H1 (cell line): ENCODE measurements around the gene ANKRD6. TPM values are rescaled to one million over a fixed set of nuclear protein-coding genes. Genes with fewer than 3 reads are reported as not detected.

Experiments used
- CTCF ChIA-PET: fragments of 300-600 bp; sonication (Branson Sonifier 250); formaldehyde crosslinking; loops from one replicate; lab custom pipeline; 2021; ENCODE audit not compliant: partially characterized antibody; lab: Charles Lee
- POLR2A ChIA-PET: fragments of 300-600 bp; sonication (Branson Sonifier 250); formaldehyde crosslinking; loops from one replicate; lab custom pipeline; 2021; ENCODE audit warnings: inconsistent platforms; ENCODE audit not compliant: partially characterized antibody; lab: Charles Lee
- DNase-seq, 2 experiments: peaks; one replicate each; pipeline versions ENCODE4 v3.0.0 to v3.0.0-alpha.2; 2010 to 2022; ENCODE audit warnings: low spot score in 2 of 2, low read depth in 1 of 2, mixed read lengths in 1 of 2
- FAIRE-seq: peaks from 2 replicates; lab custom pipeline; 2011; peaks lifted over from hg19 to GRCh38; lab: Jason Lieb, UNC
- H2AFZ ChIP-seq: 2 replicates; pipeline ENCODE4 v1.8.1; 2012; ENCODE audit warnings: low read length, inconsistent platforms
- H2AK5ac ChIP-seq: 2 replicates; pipeline ENCODE4 v1.6.1; 2013; ENCODE audit warnings: low read depth, low read length
- H2BK120ac ChIP-seq: replicated peaks from 2 replicates; pipeline ENCODE3; 2013; ENCODE audit warnings: low read depth, low read length, inconsistent platforms
- H2BK12ac ChIP-seq: 2 replicates; pipeline ENCODE4 v1.6.1; 2013; ENCODE audit warnings: low read depth, low read length
- H2BK15ac ChIP-seq: 2 replicates; pipeline ENCODE4 v1.6.1; 2013; ENCODE audit warnings: low read length
- H2BK20ac ChIP-seq: 2 replicates; pipeline ENCODE4 v1.6.1; 2013; ENCODE audit warnings: low read length
- H2BK5ac ChIP-seq: 2 replicates; pipeline ENCODE4 v1.6.1; 2013; ENCODE audit warnings: low read depth, low read length
- H3K14ac ChIP-seq: 2 replicates; pipeline ENCODE4 v1.6.1; 2013; ENCODE audit warnings: inconsistent platforms; ENCODE audit not compliant: insufficient read length
- H3K18ac ChIP-seq: 2 replicates; pipeline ENCODE4 v1.6.1; 2013; ENCODE audit warnings: low read length; ENCODE audit errors: extremely low read depth
- H3K23ac ChIP-seq: 2 replicates; pipeline ENCODE4 v1.6.1; 2013; ENCODE audit warnings: inconsistent platforms; ENCODE audit not compliant: insufficient read length
- H3K23me2 ChIP-seq: 2 replicates; pipeline ENCODE4 v1.6.1; 2013; ENCODE audit warnings: low read depth, low read length
- H3K27ac ChIP-seq: 2 replicates; pipeline ENCODE4 v1.6.1; 2011; ENCODE audit warnings: low read depth, low read length, inconsistent platforms
- H3K27me3 ChIP-seq, 4 experiments: replicated peaks in 1 of 4; 1 replicate in 1 of 4; 2 replicates in 3 of 4; pipeline versions ENCODE4 v1.6.1 to v1.8.1; 2011 to 2013; ENCODE audit warnings: low read length in 3 of 4, mild to moderate bottlenecking in 3 of 4, inconsistent platforms in 2 of 4, mixed read lengths in 2 of 4, moderate library complexity in 1 of 4; ENCODE audit not compliant: control insufficient read depth in 3 of 4, insufficient read depth in 3 of 4; ENCODE audit errors: extremely low read depth in 1 of 4
- H3K36me3 ChIP-seq, 4 experiments: 2 replicates each; pipeline versions ENCODE4 v1.6.1 to v1.8.1; 2011 to 2013; ENCODE audit warnings: mild to moderate bottlenecking in 4 of 4, low read length in 3 of 4, moderate library complexity in 2 of 4, control low read depth in 1 of 4, inconsistent platforms in 1 of 4; ENCODE audit not compliant: insufficient read depth in 4 of 4, control insufficient read depth in 2 of 4
- H3K4ac ChIP-seq: replicated peaks from 2 replicates; pipeline ENCODE3; 2013; ENCODE audit warnings: low read length, low read depth, mixed read lengths, inconsistent platforms; ENCODE audit not compliant: insufficient read length
- H3K4me1 ChIP-seq, 4 experiments: replicated peaks in 1 of 4; 1 replicate in 1 of 4; 2 replicates in 3 of 4; pipeline versions ENCODE4 v1.6.1 to v1.8.1; 2011 to 2013; ENCODE audit warnings: low read length in 3 of 4, inconsistent platforms in 2 of 4, mixed read lengths in 1 of 4; ENCODE audit not compliant: insufficient read depth in 4 of 4, control insufficient read depth in 3 of 4
- H3K4me2 ChIP-seq, 2 experiments: 2 replicates each; pipeline versions ENCODE4 v1.6.1 to v1.8.1; 2011 to 2013; ENCODE audit warnings: low read depth in 2 of 2, low read length in 2 of 2, control low read depth in 1 of 2, inconsistent platforms in 1 of 2, mild to moderate bottlenecking in 1 of 2; ENCODE audit not compliant: insufficient read depth in 1 of 2
- H3K4me3 ChIP-seq, 4 experiments: fragments of 200-600, 300-600 bp in 1 of 4; sonication (generic), shearing (Covaris generic), sonication (Bioruptor Twin) in 1 of 4; 2 replicates each; pipeline versions ENCODE4 v1.5.1 to v1.8.1; 2011 to 2016; ENCODE audit warnings: low read length in 4 of 4, low read depth in 3 of 4, control low read depth in 2 of 4, inconsistent platforms in 2 of 4, mild to moderate bottlenecking in 2 of 4, mixed read lengths in 1 of 4, moderate library complexity in 1 of 4; ENCODE audit not compliant: insufficient read depth in 2 of 4; ENCODE audit errors: extremely low read depth in 1 of 4
- H3K56ac ChIP-seq: replicated peaks from 2 replicates; pipeline ENCODE3; 2013; ENCODE audit warnings: low read depth, mild to moderate bottlenecking, mixed read lengths, low read length, inconsistent platforms; ENCODE audit not compliant: insufficient read length
- H3K79me1 ChIP-seq: 2 replicates; pipeline ENCODE4 v1.6.1; 2013; ENCODE audit warnings: low read depth, low read length, control low read depth
- H3K79me2 ChIP-seq, 2 experiments: 2 replicates each; pipeline versions ENCODE4 v1.6.1 to v1.8.1; 2012 to 2013; ENCODE audit warnings: low read length in 2 of 2, mild to moderate bottlenecking in 2 of 2, inconsistent platforms in 1 of 2; ENCODE audit not compliant: insufficient read depth in 2 of 2, control insufficient read depth in 1 of 2
- H3K9ac ChIP-seq, 4 experiments: replicated peaks in 1 of 4; 1 replicate in 1 of 4; 2 replicates in 3 of 4; pipeline versions ENCODE4 v1.6.1 to v1.8.1; 2011 to 2013; ENCODE audit warnings: low read depth in 3 of 4, low read length in 3 of 4, control low read depth in 2 of 4, mild to moderate bottlenecking in 2 of 4, moderate library complexity in 2 of 4, inconsistent platforms in 1 of 4; ENCODE audit errors: extremely low read depth in 1 of 4
- H3K9me3 ChIP-seq, 2 experiments: 2 replicates each; pipeline versions ENCODE4 v1.6.1 to v1.8.1; 2012 to 2013; ENCODE audit warnings: mild to moderate bottlenecking in 2 of 2, moderate library complexity in 2 of 2, control low read depth in 1 of 2, inconsistent platforms in 1 of 2, low read depth in 1 of 2, low read length in 1 of 2, mixed read lengths in 1 of 2; ENCODE audit not compliant: insufficient read depth in 2 of 2
- H4K20me1 ChIP-seq, 2 experiments: replicated peaks in 1 of 2; 2 replicates each; pipeline versions ENCODE3 to v1.8.1; 2011 to 2013; ENCODE audit warnings: inconsistent platforms in 2 of 2, low read length in 2 of 2, mild to moderate bottlenecking in 1 of 2; ENCODE audit not compliant: insufficient read depth in 2 of 2, control insufficient read depth in 1 of 2
- H4K5ac ChIP-seq: 2 replicates; pipeline ENCODE4 v1.6.1; 2013; ENCODE audit warnings: low read length, low read depth, mixed read lengths, inconsistent platforms; ENCODE audit not compliant: insufficient read length
- H4K8ac ChIP-seq: 2 replicates; pipeline ENCODE4 v1.8.0; 2013; ENCODE audit warnings: mild to moderate bottlenecking, moderate library complexity, low read length, inconsistent platforms; ENCODE audit not compliant: insufficient read depth; ENCODE audit errors: extremely low read depth
- H4K91ac ChIP-seq: replicated peaks from 2 replicates; pipeline ENCODE3; 2013; ENCODE audit warnings: low read length, mixed read lengths, inconsistent platforms; ENCODE audit not compliant: insufficient read length
- ASH2L ChIP-seq: fragments of 200-600, 300-600 bp; sonication (generic); IDR thresholded peaks from one replicate; pipeline ENCODE4 v1.7.1; 2017; ENCODE audit warnings: low read length
- CEBPB ChIP-seq: IDR thresholded peaks from 2 replicates; pipeline ENCODE4 v1.6.1; 2012; ENCODE audit warnings: low read depth, low read length
- EZH2 ChIP-seq: fragments of 200-600 bp; sonication (generic); IDR thresholded peaks from 2 replicates; pipeline ENCODE4 v1.7.1; 2012; ENCODE audit warnings: low read depth, mild to moderate bottlenecking, moderate library complexity, low read length, inconsistent platforms; ENCODE audit not compliant: severe bottlenecking
- GTF2F1 ChIP-seq: IDR thresholded peaks from 2 replicates; pipeline ENCODE4 v1.6.1; 2012; ENCODE audit warnings: low read depth, low read length, improper control_type of control experiment, borderline replicate concordance
- HDAC2 ChIP-seq, 2 experiments: fragments of 300-600 bp in 1 of 2; sonication (generic) in 1 of 2; IDR thresholded peaks; 2 replicates each; pipeline ENCODE4 v1.6.1; 2011 to 2012; ENCODE audit warnings: low read depth in 2 of 2, low read length in 2 of 2, mild to moderate bottlenecking in 2 of 2, moderate library complexity in 2 of 2, borderline replicate concordance in 1 of 2, inconsistent platforms in 1 of 2
- KDM4A ChIP-seq: IDR thresholded peaks from one replicate; pipeline ENCODE4 v1.7.1; 2012; ENCODE audit warnings: low read depth, mild to moderate bottlenecking, moderate library complexity, low read length, inconsistent platforms; ENCODE audit not compliant: severe bottlenecking
- POLR2AphosphoS5 ChIP-seq: IDR thresholded peaks from 2 replicates; pipeline ENCODE4 v1.6.1; 2011; ENCODE audit warnings: low read depth, low read length
- RBBP5 ChIP-seq: IDR thresholded peaks from 2 replicates; pipeline ENCODE4 v1.7.1; 2012; ENCODE audit warnings: low read depth, mild to moderate bottlenecking, inconsistent platforms, low read length, moderate library complexity, borderline replicate concordance
- SP1 ChIP-seq: IDR thresholded peaks from 2 replicates; pipeline ENCODE4 v1.6.1; 2011; ENCODE audit warnings: low read depth, low read length
- SUZ12 ChIP-seq: fragments of 200-600 bp; sonication (generic); IDR thresholded peaks from 2 replicates; pipeline ENCODE4 v1.6.1; 2012; ENCODE audit warnings: mild to moderate bottlenecking, inconsistent platforms, low read length, moderate library complexity, mixed read lengths
- TAF7 ChIP-seq: optimal IDR thresholded peaks from 2 replicates; pipeline ENCODE3; 2011; ENCODE audit warnings: low read depth, mild to moderate bottlenecking, inconsistent platforms, low read length, moderate library complexity, borderline replicate concordance
- WGBS, 2 experiments: shearing (Covaris generic) in 1 of 2; methylation state at CpG; one replicate each; pipeline versions ENCODE4 v1.1.6 to v1.1.7; 2013 to 2015; ENCODE audit warnings: low lambda C conversion rate in 2 of 2, mixed read lengths in 2 of 2, inconsistent platforms in 1 of 2, low coverage in 1 of 2, missing lambda C conversion rate in 1 of 2; ENCODE audit not compliant: insufficient replicate concordance in 2 of 2, insufficient coverage in 1 of 2, insufficient read length in 1 of 2; ENCODE audit errors: extremely low coverage in 1 of 2, missing lambda C conversion rate in 1 of 2; 5-methylcytosine and 5-hydroxymethylcytosine counted together
- polyA plus RNA-seq, 7 experiments: library from polyadenylated mRNA; depleted of rRNA in 3 of 7; stranded (reverse) in 5 of 7; unstranded in 2 of 7; fragments of >200 nt in 5 of 7; fragments of 200-250 nt in 2 of 7; gene quantifications; 1 replicate in 5 of 7; 2 replicates in 1 of 7; 4 replicates in 1 of 7; pipeline versions ENCODE4 v1.2.1 to v1.2.3, GENCODE V29; 2011 to 2013; ENCODE audit warnings: missing spikeins in 2 of 7, mixed read lengths in 2 of 7
- total RNA-seq: library from RNA; stranded (reverse); fragmentation: NEBNext Ultra II Directional; extraction: Animal tissue kit (Norgen Biotek cat#: 25700); gene quantifications from 2 replicates; pipeline ENCODE4 v1.2.1, GENCODE V29; 2021
- TF ChIP-seq, protein P1 (sequence below), 3 experiments: IDR thresholded peaks; 1 replicate in 2 of 3; 2 replicates in 1 of 3; pipeline versions ENCODE4 v1.5.1 to v1.6.1; 2011; ENCODE audit warnings: low read length in 3 of 3, mild to moderate bottlenecking in 3 of 3, inconsistent platforms in 2 of 3, low read depth in 1 of 3, moderate library complexity in 1 of 3; ENCODE audit not compliant: insufficient read depth in 1 of 3; ENCODE audit errors: control extremely low read depth in 1 of 3

ANKRD6 gene
- total and polyA plus RNA-seq, 2 of the 8 experiments (the other 6 are each of a cell fraction or from before 2014, with no cell fraction given): 5.9 to 12.8 TPM

DNA sequence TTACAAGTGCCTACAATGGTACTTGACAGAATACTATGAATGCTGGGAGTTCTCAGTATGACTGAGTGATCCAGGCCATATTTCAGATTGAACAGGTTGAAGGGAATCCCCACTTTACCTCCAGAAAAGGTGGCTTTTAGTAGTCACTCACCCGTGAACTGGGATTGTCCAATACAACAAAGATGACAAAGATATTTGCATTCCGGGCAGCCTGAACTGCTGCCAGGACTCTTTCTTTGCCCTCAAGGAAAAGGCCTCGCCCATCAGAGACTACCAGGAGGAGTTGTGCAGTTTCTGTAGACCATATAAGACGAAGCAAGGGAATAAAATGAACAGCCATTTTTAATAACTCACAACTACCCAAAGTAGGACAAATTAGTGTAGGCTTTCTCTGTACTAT, 211.9 kb downstream of the ANKRD6 start:
- H3K9me3 ChIP-seq: no peaks in the 10 kb centered on the region
- H3K18ac ChIP-seq: no peak overlapping the region
- H2BK5ac ChIP-seq: no peak overlapping the region
- H3K4me1 ChIP-seq: no peaks in the 10 kb centered on the region
- no peak overlapping the region for H3K4ac ChIP-seq
- H2AFZ ChIP-seq: no peak overlapping the region
- H2BK15ac ChIP-seq: no peak overlapping the region
- DNase-seq: no peak
- WGBS, 2 experiments: 92% methylated on average over 4 of the region's 4 CpGs; no CpG with 5 or more reads in 1 of the 2 experiments
- no peak for FAIRE-seq
- no peaks in the 10 kb centered on the region; a peak in 1 of 4 replicates for H3K79me2 ChIP-seq
- H3K56ac ChIP-seq: no peak overlapping the region
- no peak overlapping the region for H3K27ac ChIP-seq
- no peaks in the 10 kb centered on the region for H3K27me3 ChIP-seq
- H2BK12ac ChIP-seq: no peak overlapping the region
- ChIA-PET CTCF (interaction anchor here (0.5 to 0.8 kb wide), 2 partner anchors 21 to 32 kb away, joined by 3 read pairs; no protein-coding TSS in a partner anchor), POLR2A (no interaction called here)
- no peak overlapping the region for H4K5ac ChIP-seq
- no peak overlapping the region for H3K14ac ChIP-seq
- no peak overlapping the region for H3K23ac ChIP-seq
- H3K9ac ChIP-seq: no peak overlapping the region
- no peak overlapping the region for H2AK5ac ChIP-seq
- H3K4me2 ChIP-seq: no peak overlapping the region
- no peak overlapping the region for H2BK20ac ChIP-seq
- no peaks in the 10 kb centered on the region for H3K23me2 ChIP-seq
- H3K79me1 ChIP-seq: no peaks in the 10 kb centered on the region
- H4K20me1 ChIP-seq: peaks cover 2% of the 10 kb centered on the region in 2 experiments
- peaks cover 28 to 77% (median 73%) of the 10 kb centered on the region in 4 experiments for H3K36me3 ChIP-seq
- no peak overlapping the region for H3K4me3 ChIP-seq
- no peak overlapping the region for H4K91ac ChIP-seq
- no peak overlapping the region for H2BK120ac ChIP-seq
- H4K8ac ChIP-seq: no peak overlapping the region
- no peak for TF ChIP-seq HDAC2 (IDR thresholded peaks at IDR 0.05; ENCODE audit: borderline replicate concordance in 1 of 2, low read depth in 2 of 2, low read length in 2 of 2)
- no peak for TF ChIP-seq RBBP5
- TF ChIP-seq, protein P1, sequence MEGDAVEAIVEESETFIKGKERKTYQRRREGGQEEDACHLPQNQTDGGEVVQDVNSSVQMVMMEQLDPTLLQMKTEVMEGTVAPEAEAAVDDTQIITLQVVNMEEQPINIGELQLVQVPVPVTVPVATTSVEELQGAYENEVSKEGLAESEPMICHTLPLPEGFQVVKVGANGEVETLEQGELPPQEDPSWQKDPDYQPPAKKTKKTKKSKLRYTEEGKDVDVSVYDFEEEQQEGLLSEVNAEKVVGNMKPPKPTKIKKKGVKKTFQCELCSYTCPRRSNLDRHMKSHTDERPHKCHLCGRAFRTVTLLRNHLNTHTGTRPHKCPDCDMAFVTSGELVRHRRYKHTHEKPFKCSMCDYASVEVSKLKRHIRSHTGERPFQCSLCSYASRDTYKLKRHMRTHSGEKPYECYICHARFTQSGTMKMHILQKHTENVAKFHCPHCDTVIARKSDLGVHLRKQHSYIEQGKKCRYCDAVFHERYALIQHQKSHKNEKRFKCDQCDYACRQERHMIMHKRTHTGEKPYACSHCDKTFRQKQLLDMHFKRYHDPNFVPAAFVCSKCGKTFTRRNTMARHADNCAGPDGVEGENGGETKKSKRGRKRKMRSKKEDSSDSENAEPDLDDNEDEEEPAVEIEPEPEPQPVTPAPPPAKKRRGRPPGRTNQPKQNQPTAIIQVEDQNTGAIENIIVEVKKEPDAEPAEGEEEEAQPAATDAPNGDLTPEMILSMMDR (IDR thresholded peaks at IDR 0.05; ENCODE audit: control extremely low read depth in 1 of 3, insufficient read depth in 1 of 3, low read depth in 1 of 3, low read length in 3 of 3): no peak
- TF ChIP-seq CEBPB: no peak
- TF ChIP-seq EZH2: no peak
- TF ChIP-seq SP1: no peak
- no peak for TF ChIP-seq KDM4A
- no peak for TF ChIP-seq SUZ12
- no peak for TF ChIP-seq TAF7
- no peak for TF ChIP-seq POLR2AphosphoS5
- TF ChIP-seq ASH2L: no peak
- no peak for TF ChIP-seq GTF2F1
